Activated CD8-positive, alpha-beta memory T cell treated with anti-CD3 and anti-CD28 coated beads for 4 hours (primary cell): Measurements from ENCODE around the gene HTATSF1.

Experiments used
- DNase-seq, 2 donors: peaks; one replicate each; pipeline ENCODE4 v3.0.0-alpha.2; 2020; ENCODE audit warnings: low read depth in 2 of 2

HTATSF1 gene

GRCh38 chrX:136496186-136496763 lies 1.1 kb upstream of the HTATSF1 start:
- no peak for DNase-seq

- DNase-seq: peak; percentile 59 to 71
Observed at GRCh38 chrX:136496764-136497555, 432 bp upstream of the HTATSF1 start.

- no peak for DNase-seq
Observed at GRCh38 chrX:136519069-136519468, 21.7 kb downstream of the HTATSF1 start.

- no peak for DNase-seq
Observed at GRCh38 chrX:136523770-136524169, 26.4 kb downstream of the HTATSF1 start.

GRCh38 chrX:136525738-136526606 lies 28.6 kb downstream of the HTATSF1 start:
- no peak for DNase-seq

GRCh38 chrX:136528645-136529315 lies 31.4 kb downstream of the HTATSF1 start:
- DNase-seq: no peak

GRCh38 chrX:136529795-136530194 lies 32.4 kb downstream of the HTATSF1 start:
- no peak for DNase-seq

- no peak for DNase-seq
Observed at GRCh38 chrX:136531951-136532350, 34.6 kb downstream of the HTATSF1 start, which contains the start of gene VGLL1. VGLL1 (plus strand) TSS chrX:136532215; CDS start chrX:136536021, 3,806 bp downstream.

GRCh38 chrX:136534131-136534530 lies 36.7 kb downstream of the HTATSF1 start:
- no peak for DNase-seq

- no peak for DNase-seq
Observed at GRCh38 chrX:136538811-136539210, 41.4 kb downstream of the HTATSF1 start.

GRCh38 chrX:136540226-136540625 lies 42.8 kb downstream of the HTATSF1 start:
- no peak for DNase-seq

GRCh38 chrX:136541294-136541693 lies 43.9 kb downstream of the HTATSF1 start:
- no peak for DNase-seq

GRCh38 chrX:136542281-136542680 lies 44.9 kb downstream of the HTATSF1 start:
- DNase-seq: no peak

GRCh38 chrX:136546371-136546781 lies 49.0 kb downstream of the HTATSF1 start:
- no peak for DNase-seq

- no peak for DNase-seq
Observed at GRCh38 chrX:136549226-136549625, 51.8 kb downstream of the HTATSF1 start.

- DNase-seq: no peak
Observed at GRCh38 chrX:136551410-136551809, 54.0 kb downstream of the HTATSF1 start.

GRCh38 chrX:136555694-136556093 lies 58.3 kb downstream of the HTATSF1 start:
- DNase-seq: no peak
